ENCODE measurements around the gene SLFNL1.

DNA sequence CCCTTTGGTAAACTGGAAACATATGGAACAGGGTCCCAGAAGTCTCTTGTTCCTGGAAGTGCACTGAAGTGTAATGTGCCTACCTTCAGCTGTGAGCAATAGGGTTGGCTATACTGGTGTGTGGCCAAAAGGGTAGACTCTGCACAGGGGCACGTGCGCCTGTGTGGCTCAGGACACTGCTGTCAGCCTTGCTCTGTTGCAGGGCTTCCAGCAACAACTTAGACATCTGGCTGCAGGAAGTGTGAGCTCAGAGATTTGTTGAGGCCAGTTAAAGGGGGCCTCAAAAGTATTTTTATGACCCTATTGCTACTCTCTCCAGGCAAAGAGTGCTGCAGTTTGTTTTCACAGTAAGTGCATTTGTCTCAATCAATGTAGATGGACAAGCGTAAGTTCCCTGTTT lies 34.6 kb downstream of the SLFNL1 start:
- TF ChIP-seq TARDBP (IDR thresholded peaks at IDR 0.05) (no peak), ARNT (IDR thresholded peaks at IDR 0.05) (no peak), FOXM1 (IDR thresholded peaks at IDR 0.05; ENCODE audit: borderline replicate concordance) (no peak)

All from HEK293T (cell line).